Measurements from ENCODE around the gene FANCD2OS. TPM values are rescaled to one million over a fixed set of nuclear protein-coding genes. Genes with fewer than 3 reads are reported as not detected.
A peak's percentile ranks its signal among the peaks of the same experiment; 100 is the strongest.
"Not testable (repeated sequence)": the region's sequence is repeated elsewhere in the genome, so short reads cannot be mapped to it uniquely, and the experiment has no call there.

The FANCD2OS gene
- total RNA-seq, 1 donor from 2014 or later: not detected

DNA sequence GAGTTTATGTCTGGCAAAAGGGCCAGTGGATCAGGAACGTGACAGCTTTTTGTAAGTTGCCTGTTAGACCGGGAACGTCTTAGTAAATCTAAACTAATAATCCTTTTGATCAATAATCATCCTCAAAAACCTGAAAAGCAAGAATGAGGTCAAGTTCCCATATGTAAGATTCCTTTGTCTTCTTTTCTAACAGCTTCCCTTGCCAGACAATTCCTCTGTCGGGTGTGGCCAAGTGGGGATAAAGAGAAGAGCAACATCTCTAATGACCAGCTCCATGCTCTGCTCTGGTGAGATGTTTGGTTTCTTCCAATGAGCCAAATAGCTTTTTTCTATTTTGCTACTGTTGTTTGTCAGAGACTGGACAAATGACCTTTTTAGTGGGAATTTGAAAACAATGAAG, 19.8 kb downstream of the FANCD2OS start:
- Mint-ChIP-seq H3K9me3 (no peaks in the 10 kb centered on the region), H3K27ac (no peak overlapping the region), H3K36me3 (ENCODE audit: low read depth) (peaks cover 32% of the 10 kb centered on the region), H3K27me3 (ENCODE audit: insufficient read depth) (no peaks in the 10 kb centered on the region), H3K4me1 (ENCODE audit: low read depth) (no peaks in the 10 kb centered on the region), H3K4me3 (no peak overlapping the region)
- DNase-seq (ENCODE audit: low spot score): no peak
- intact Hi-C loops (cut with micrococcal nuclease): no loop called here

GRCh38 chr3:10085738-10086137, 22.3 kb downstream of the FANCD2OS start:
- Mint-ChIP-seq H3K4me1 (ENCODE audit: low read depth) (no peaks in the 10 kb centered on the region), H3K9me3 (no peaks in the 10 kb centered on the region), H3K27me3 (ENCODE audit: insufficient read depth) (no peaks in the 10 kb centered on the region), H3K27ac (no peak overlapping the region), H3K36me3 (ENCODE audit: low read depth) (peaks cover 38% of the 10 kb centered on the region), H3K4me3 (no peak overlapping the region)
- DNase-seq (ENCODE audit: low spot score): no peak
- intact Hi-C loops (cut with micrococcal nuclease): no loop called here

GRCh38 chr3:10081871-10082270, 26.2 kb downstream of the FANCD2OS start:
- H3K27ac Mint-ChIP-seq: peak overlapping the region; percentile 6
- H3K36me3 Mint-ChIP-seq (ENCODE audit: low read depth): peaks cover 24% of the 10 kb centered on the region
- intact Hi-C loops (cut with micrococcal nuclease): no loop called here

GRCh38 chr3:10074666-10075065, 33.4 kb downstream of the FANCD2OS start:
- H3K36me3 Mint-ChIP-seq (ENCODE audit: low read depth): peaks cover 12% of the 10 kb centered on the region
- no peaks in the 10 kb centered on the region for H3K4me1 Mint-ChIP-seq (ENCODE audit: low read depth)
- H3K9me3 Mint-ChIP-seq: no peaks in the 10 kb centered on the region
- H3K27ac Mint-ChIP-seq: no peak overlapping the region
- intact Hi-C loops (cut with micrococcal nuclease): no loop called here
- no peak for DNase-seq (ENCODE audit: low spot score)
- H3K4me3 Mint-ChIP-seq: no peak overlapping the region
- no peaks in the 10 kb centered on the region for H3K27me3 Mint-ChIP-seq (ENCODE audit: insufficient read depth)

More at GRCh38 chr3:10081871-10082270, 26.2 kb downstream of the FANCD2OS start:
- no peak for DNase-seq (ENCODE audit: low spot score)
- Mint-ChIP-seq H3K27me3 (ENCODE audit: insufficient read depth) (no peaks in the 10 kb centered on the region), H3K9me3 (no peaks in the 10 kb centered on the region), H3K4me1 (ENCODE audit: low read depth) (no peaks in the 10 kb centered on the region), H3K4me3 (no peak overlapping the region)

- H3K4me3 Mint-ChIP-seq, H3K9me3 Mint-ChIP-seq: not testable (repeated sequence)
- peaks cover 41% of the 10 kb centered on the region for H3K36me3 Mint-ChIP-seq (ENCODE audit: low read depth)
Observed at GRCh38 chr3:10070077-10070476, 38.0 kb downstream of the FANCD2OS start.

GRCh38 chr3:10055097-10055496, 53.0 kb downstream of the FANCD2OS start:
- Mint-ChIP-seq H3K27me3 (ENCODE audit: insufficient read depth) (no peaks in the 10 kb centered on the region), H3K9me3 (no peaks in the 10 kb centered on the region), H3K27ac (no peak overlapping the region), H3K4me1 (ENCODE audit: low read depth) (no peaks in the 10 kb centered on the region), H3K36me3 (ENCODE audit: low read depth) (peaks cover 31% of the 10 kb centered on the region), H3K4me3 (no peak overlapping the region)
- DNase-seq (ENCODE audit: low spot score): no peak
- intact Hi-C loops (cut with micrococcal nuclease): no loop called here

More at GRCh38 chr3:10070077-10070476, 38.0 kb downstream of the FANCD2OS start:
- H3K27me3 Mint-ChIP-seq (ENCODE audit: insufficient read depth); H3K27ac Mint-ChIP-seq; intact Hi-C loops (cut with micrococcal nuclease); DNase-seq (ENCODE audit: low spot score); H3K4me1 Mint-ChIP-seq (ENCODE audit: low read depth): not testable (repeated sequence)

Other genes starting within 250 kb of the FANCD2OS start
- not detected in 2 replicates for gene CIDEC, start 228.0 kb downstream of the FANCD2OS start, total RNA-seq
- 42.4 and 46.3 TPM in 2 replicates for gene JAGN1, start 217.6 kb downstream of the FANCD2OS start, total RNA-seq
- 3.2 and 3.5 TPM in 2 replicates for gene IL17RE, start 205.4 kb downstream of the FANCD2OS start, total RNA-seq
- gene IL17RC, start 191.2 kb downstream of the FANCD2OS start, total RNA-seq: 0.64 and 0.83 TPM in 2 replicates
- gene CRELD1, start 174.4 kb downstream of the FANCD2OS start, total RNA-seq: 18.7 and 20.6 TPM in 2 replicates
- 16.4 and 16.8 TPM in 2 replicates for gene PRRT3, start 155.8 kb downstream of the FANCD2OS start, total RNA-seq
- 38.8 and 43.1 TPM in 2 replicates for gene EMC3, start 121.4 kb downstream of the FANCD2OS start, total RNA-seq
- gene FANCD2, start 81.8 kb downstream of the FANCD2OS start, total RNA-seq: 63.4 and 64.2 TPM in 2 replicates
- 97.2 and 105 TPM in 2 replicates for gene BRK1, start 7.4 kb upstream of the FANCD2OS start, total RNA-seq
- gene VHL, start 33.5 kb upstream of the FANCD2OS start, total RNA-seq: 59.6 and 65.8 TPM in 2 replicates
- 8.1 and 8.6 TPM in 2 replicates for gene IRAK2, start 56.7 kb upstream of the FANCD2OS start, total RNA-seq
- 80.4 and 81.5 TPM in 2 replicates for gene TATDN2, start 140.2 kb upstream of the FANCD2OS start, total RNA-seq
- gene GHRL, start 184.7 kb upstream of the FANCD2OS start, total RNA-seq: 1.8 and 2.4 TPM in 2 replicates
- gene SEC13, start 212.9 kb upstream of the FANCD2OS start, total RNA-seq: 140 and 142 TPM in 2 replicates